RPMI8226 (cell line): ENCODE results near the gene TRIM32.

ENCODE experiments used
- DNase-seq: peaks from one replicate; pipeline ENCODE4 v3.0.0-alpha.2; 2015

The TRIM32 gene

GRCh38 chr9:116706310-116707290, 19.5 kb downstream of the TRIM32 start:
- no peak for DNase-seq

- no peak for DNase-seq
These were observed 25.7 kb downstream of the TRIM32 start for GRCh38 chr9:116712781-116713180.

GRCh38 chr9:116713271-116713670, 26.2 kb downstream of the TRIM32 start:
- DNase-seq = no peak

- DNase-seq = no peak
These were observed 28.6 kb downstream of the TRIM32 start for GRCh38 chr9:116715751-116716150.

- no peak for DNase-seq
These were observed 29.3 kb downstream of the TRIM32 start for GRCh38 chr9:116716438-116716837.

- no peak for DNase-seq
These were observed 30.0 kb downstream of the TRIM32 start for GRCh38 chr9:116717150-116717549.

- no peak for DNase-seq
These were observed 31.0 kb downstream of the TRIM32 start for GRCh38 chr9:116718111-116718510.

- no peak for DNase-seq
These were observed 33.0 kb downstream of the TRIM32 start for GRCh38 chr9:116720111-116720510.

- no peak for DNase-seq
These were observed 34.3 kb downstream of the TRIM32 start for GRCh38 chr9:116721411-116721810.

GRCh38 chr9:116721944-116722343, 34.8 kb downstream of the TRIM32 start:
- no peak for DNase-seq

- no peak for DNase-seq
These were observed 37.0 kb downstream of the TRIM32 start for GRCh38 chr9:116724123-116724522.

- no peak for DNase-seq
These were observed 39.5 kb downstream of the TRIM32 start for GRCh38 chr9:116726602-116727001.

GRCh38 chr9:116733010-116733641, 46.0 kb downstream of the TRIM32 start:
- no peak for DNase-seq

GRCh38 chr9:116736399-116737151, 49.5 kb downstream of the TRIM32 start:
- DNase-seq = no peak

GRCh38 chr9:116737152-116737546, 50.0 kb downstream of the TRIM32 start:
- peak; percentile 66 for DNase-seq

- no peak for DNase-seq
These were observed 54.1 kb downstream of the TRIM32 start for GRCh38 chr9:116741086-116741740.

- DNase-seq = no peak
These were observed 54.6 kb downstream of the TRIM32 start for GRCh38 chr9:116741742-116742141.

- DNase-seq = no peak
These were observed 62.1 kb downstream of the TRIM32 start for GRCh38 chr9:116749176-116749575.

- no peak for DNase-seq
These were observed 62.7 kb downstream of the TRIM32 start for GRCh38 chr9:116749772-116750171.

GRCh38 chr9:116750510-116750909, 63.4 kb downstream of the TRIM32 start:
- DNase-seq = no peak
